ENCODE results near the gene NSUN5. TPM values are rescaled to one million over a fixed set of nuclear protein-coding genes. Genes with fewer than 3 reads are reported as not detected.

Gene NSUN5
- total and polyA plus RNA-seq, 2 donors from 2014 or later: 24.2 to 25.8 TPM

Other genes with a start within 250 kb of the NSUN5 start
- not detected for gene SPDYE9, start 222.8 kb downstream of the NSUN5 start, total RNA-seq
- gene SPDYE9, start 222.8 kb downstream of the NSUN5 start, polyA plus RNA-seq (ENCODE audit: insufficient read depth, low read depth, low replicate concordance): not detected
- 0.19 TPM for gene TRIM50, start 19.3 kb upstream of the NSUN5 start, total RNA-seq
- gene TRIM50, start 19.3 kb upstream of the NSUN5 start, polyA plus RNA-seq (ENCODE audit: insufficient read depth, low read depth, low replicate concordance): 14.0 TPM
- 0.13 TPM for gene FKBP6, start 19.3 kb upstream of the NSUN5 start, total RNA-seq
- gene FKBP6, start 19.3 kb upstream of the NSUN5 start, polyA plus RNA-seq (ENCODE audit: insufficient read depth, low read depth, low replicate concordance): not detected
- 0.22 TPM for gene FZD9, start 125.0 kb upstream of the NSUN5 start, total RNA-seq
- gene FZD9, start 125.0 kb upstream of the NSUN5 start, polyA plus RNA-seq (ENCODE audit: insufficient read depth, low read depth, low replicate concordance): not detected
- gene BAZ1B, start 213.5 kb upstream of the NSUN5 start, total RNA-seq: 52.0 TPM
- gene BAZ1B, start 213.5 kb upstream of the NSUN5 start, polyA plus RNA-seq (ENCODE audit: insufficient read depth, low read depth, low replicate concordance): 10.4 TPM
- 55.4 TPM for gene BCL7B, start 248.9 kb upstream of the NSUN5 start, total RNA-seq
- gene BCL7B, start 248.9 kb upstream of the NSUN5 start, polyA plus RNA-seq (ENCODE audit: insufficient read depth, low read depth, low replicate concordance): 67.3 TPM

All from kidney (tissue), 2 donors.